Uterus (tissue), 4 donors: ENCODE data around the gene OR2A14. TPM values are rescaled to one million over a fixed set of nuclear protein-coding genes. Genes with fewer than 3 reads are reported as not detected.
"Not testable (repeated sequence)": the region's sequence is repeated elsewhere in the genome, so short reads cannot be mapped to it uniquely, and the experiment has no call there.

ENCODE experiments used
- DNase-seq, 2 donors: peaks; one replicate each; pipeline ENCODE4 v3.0.0-alpha.2; 2019 to 2020
- H3K27ac ChIP-seq, 2 donors: fragments of 200-600 bp; sonication (generic); 1 replicate in 1 of 2; 2 replicates in 1 of 2; pipeline ENCODE4 v1.5.1; 2016 to 2018
- H3K27me3 ChIP-seq, 2 donors: fragments of 200-600 bp; sonication (generic); one replicate each; pipeline ENCODE4 v1.5.1; 2018 to 2019; ENCODE audit warnings: control low read depth in 1 of 2
- H3K36me3 ChIP-seq, 2 donors: fragments of 200-600 bp; sonication (generic); one replicate each; pipeline ENCODE4 v1.5.1; 2019; ENCODE audit warnings: control low read depth in 1 of 2
- H3K4me1 ChIP-seq, 2 donors: fragments of 200-600 bp; sonication (generic); one replicate each; pipeline ENCODE4 v1.5.1; 2018 to 2019; ENCODE audit warnings: control low read depth in 1 of 2
- H3K4me3 ChIP-seq, 2 donors: fragments of 200-600 bp; sonication (generic); 1 replicate in 1 of 2; 2 replicates in 1 of 2; pipeline ENCODE4 v1.5.1; 2018 to 2019; ENCODE audit warnings: mild to moderate bottlenecking in 1 of 2
- H3K9me3 ChIP-seq, 2 donors: fragments of 200-600 bp; sonication (generic); one replicate each; pipeline ENCODE4 v1.5.1; 2019; ENCODE audit warnings: control low read depth in 1 of 2
- POLR2A ChIP-seq, 2 donors: fragments of 450-650 bp; IDR thresholded peaks; one replicate each; pipeline ENCODE4 v1.6.1; 2016; ENCODE audit warnings: antibody characterized with exemption in 2 of 2, mild to moderate bottlenecking in 1 of 2, moderate library complexity in 1 of 2
- intact Hi-C: fragments of 100-400 bp; cut with DNase I; formaldehyde crosslinking; loops from one replicate; pipeline ENCODE4 v1.15.1; 2023; ENCODE audit warnings: low total_unique reads
- total RNA-seq, 4 donors: library from RNA; depleted of rRNA in 3 of 4; stranded (reverse); fragments of >200 nt in 3 of 4; gene quantifications; one replicate each; pipeline versions ENCODE4 v1.1.0 to v1.2.4, GENCODE V29; 2014 to 2023
- TF ChIP-seq, protein P1 (sequence below), 4 experiments: fragments of 200-600 bp in 2 of 4; fragments of 450-650 bp in 2 of 4; sonication (generic) in 2 of 4; IDR thresholded peaks; one replicate each; pipeline ENCODE4 v1.5.1; 2016 to 2019; ENCODE audit warnings: antibody characterized with exemption in 4 of 4, mild to moderate bottlenecking in 2 of 4, moderate library complexity in 1 of 4
- donor health status: DM: yes; HTN: yes; CAD: no.

Gene OR2A14
- total RNA-seq, 4 donors from 2014 or later, result not detected

DNA sequence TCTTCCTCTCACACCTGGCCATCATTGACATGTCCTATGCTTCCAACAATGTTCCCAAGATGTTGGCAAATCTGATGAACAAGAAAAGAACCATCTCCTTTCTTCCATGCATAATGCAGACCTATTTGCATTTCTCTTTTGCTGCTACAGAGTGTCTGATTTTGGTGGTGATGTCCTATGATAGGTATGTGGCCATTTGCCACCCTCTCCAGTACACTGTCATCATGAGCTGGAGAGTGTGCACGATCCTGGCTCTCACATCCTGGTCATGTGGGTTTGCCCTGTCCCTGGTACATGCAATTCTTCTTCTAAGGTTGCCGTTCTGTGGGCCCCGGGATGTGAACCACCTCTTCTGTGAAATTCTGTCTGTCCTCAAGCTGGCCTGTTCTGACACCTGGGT is 19.2 kb downstream of the OR2A14 start:
- intact Hi-C loops, result no loop called here

DNA sequence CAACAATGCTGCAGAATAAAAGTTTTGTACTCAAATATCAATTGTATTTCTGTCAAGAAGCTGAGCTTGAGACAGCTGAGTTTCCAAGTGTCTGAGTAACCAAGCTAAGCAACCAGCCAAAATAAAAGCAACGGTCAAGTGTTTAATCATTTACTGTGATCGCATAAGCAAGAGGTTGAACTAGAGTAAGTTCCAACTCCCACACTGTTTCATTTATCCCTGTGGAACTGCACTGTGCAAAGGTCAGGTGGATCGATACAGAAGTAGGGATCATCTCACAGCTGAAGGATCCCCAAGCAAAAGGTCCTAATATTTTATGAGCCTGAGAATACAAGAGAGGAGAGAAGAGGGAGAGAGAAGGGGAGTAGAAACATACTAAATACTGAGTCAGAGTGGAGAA is 21.4 kb downstream of the OR2A14 start:
- H3K27ac ChIP-seq, result no peak overlapping the region
- H3K27me3 ChIP-seq, result no peaks in the 10 kb centered on the region
- H3K36me3 ChIP-seq, result no peaks in the 10 kb centered on the region
- TF ChIP-seq POLR2A (IDR thresholded peaks at IDR 0.05), result no peak
- TF ChIP-seq, protein P1, sequence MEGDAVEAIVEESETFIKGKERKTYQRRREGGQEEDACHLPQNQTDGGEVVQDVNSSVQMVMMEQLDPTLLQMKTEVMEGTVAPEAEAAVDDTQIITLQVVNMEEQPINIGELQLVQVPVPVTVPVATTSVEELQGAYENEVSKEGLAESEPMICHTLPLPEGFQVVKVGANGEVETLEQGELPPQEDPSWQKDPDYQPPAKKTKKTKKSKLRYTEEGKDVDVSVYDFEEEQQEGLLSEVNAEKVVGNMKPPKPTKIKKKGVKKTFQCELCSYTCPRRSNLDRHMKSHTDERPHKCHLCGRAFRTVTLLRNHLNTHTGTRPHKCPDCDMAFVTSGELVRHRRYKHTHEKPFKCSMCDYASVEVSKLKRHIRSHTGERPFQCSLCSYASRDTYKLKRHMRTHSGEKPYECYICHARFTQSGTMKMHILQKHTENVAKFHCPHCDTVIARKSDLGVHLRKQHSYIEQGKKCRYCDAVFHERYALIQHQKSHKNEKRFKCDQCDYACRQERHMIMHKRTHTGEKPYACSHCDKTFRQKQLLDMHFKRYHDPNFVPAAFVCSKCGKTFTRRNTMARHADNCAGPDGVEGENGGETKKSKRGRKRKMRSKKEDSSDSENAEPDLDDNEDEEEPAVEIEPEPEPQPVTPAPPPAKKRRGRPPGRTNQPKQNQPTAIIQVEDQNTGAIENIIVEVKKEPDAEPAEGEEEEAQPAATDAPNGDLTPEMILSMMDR (IDR thresholded peaks at IDR 0.05), result no peak
- peaks cover 0 to 4% of the 10 kb centered on the region in 2 donors for H3K9me3 ChIP-seq
- no peak overlapping the region for H3K4me3 ChIP-seq
- no peak for DNase-seq
- no peaks in the 10 kb centered on the region for H3K4me1 ChIP-seq
- intact Hi-C loops, result no loop called here

More for the DNA sequence above, 19.2 kb downstream of the OR2A14 start:
- no peak overlapping the region for H3K4me3 ChIP-seq
- no peaks in the 10 kb centered on the region for H3K27me3 ChIP-seq
- no peak overlapping the region for H3K27ac ChIP-seq
- TF ChIP-seq, protein P1 (IDR thresholded peaks at IDR 0.05), result no peak
- no peak for TF ChIP-seq POLR2A (IDR thresholded peaks at IDR 0.05)
- H3K4me1 ChIP-seq, result no peaks in the 10 kb centered on the region
- no peak for DNase-seq
- H3K36me3 ChIP-seq, result no peaks in the 10 kb centered on the region
- peaks cover 0 to 3% of the 10 kb centered on the region in 2 donors for H3K9me3 ChIP-seq

DNA sequence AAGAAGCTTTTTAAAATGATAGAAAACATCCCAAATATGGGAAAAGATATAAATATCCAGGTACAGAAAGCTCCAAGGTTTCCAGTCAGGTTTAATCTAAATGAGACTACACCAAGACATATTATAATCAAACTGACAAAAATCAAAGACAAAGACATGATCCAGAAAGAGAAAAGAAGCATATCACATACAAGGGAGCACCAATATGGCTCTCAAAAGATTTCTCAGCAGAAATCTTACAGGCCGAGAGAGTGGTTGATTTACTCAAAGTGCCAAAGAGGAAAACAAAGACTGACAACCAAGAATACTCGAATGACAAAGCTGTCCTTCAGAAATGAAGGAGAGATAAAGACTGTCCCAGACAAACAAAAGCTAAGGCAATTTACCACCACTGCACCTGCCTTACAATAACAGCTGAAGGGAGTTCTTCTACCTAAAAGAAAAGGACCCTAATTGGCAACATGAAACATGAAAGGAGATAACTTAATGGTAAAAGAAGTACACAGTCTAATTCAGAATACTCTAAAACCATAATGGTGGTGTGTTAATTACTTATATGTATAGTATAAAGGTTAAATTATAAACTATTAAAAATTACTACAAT is 25.4 kb downstream of the OR2A14 start:
- TF ChIP-seq, protein P1 (IDR thresholded peaks at IDR 0.05), result no peak
- TF ChIP-seq POLR2A (IDR thresholded peaks at IDR 0.05), result no peak
- Histone ChIP-seq H3K4me1 (no peaks in the 10 kb centered on the region), H3K9me3 (peaks cover 0 to 4% of the 10 kb centered on the region in 2 donors), H3K36me3 (no peaks in the 10 kb centered on the region), H3K27me3 (peaks cover 0 to 4% of the 10 kb centered on the region in 2 donors), H3K4me3 (no peak overlapping the region), H3K27ac (no peak overlapping the region)
- intact Hi-C loops, result no loop called here
- no peak for DNase-seq

DNA sequence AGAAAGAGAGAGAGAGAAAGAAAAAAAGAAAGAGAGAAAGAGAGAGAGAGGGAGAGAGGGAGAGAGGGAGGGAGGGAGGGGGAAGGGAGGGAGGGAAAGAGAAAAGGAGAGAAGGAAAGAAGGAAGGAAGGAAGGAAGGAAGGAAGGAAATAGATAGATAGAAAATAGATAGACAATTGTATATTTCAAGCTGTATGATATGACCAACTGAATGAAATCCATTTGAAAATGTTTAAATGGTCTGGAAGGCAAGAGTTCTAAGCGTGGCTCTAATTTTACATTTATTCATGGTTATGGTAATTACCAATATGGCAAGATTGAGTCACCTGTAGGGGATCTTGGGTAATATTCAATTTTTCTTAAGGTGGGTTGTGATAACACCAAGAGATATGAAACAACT is 35.9 kb downstream of the OR2A14 start:
- intact Hi-C loops, result no loop called here
- Histone ChIP-seq H3K27ac (no peak overlapping the region), H3K27me3 (no peaks in the 10 kb centered on the region), H3K9me3 (no peaks in the 10 kb centered on the region), H3K4me1 (no peaks in the 10 kb centered on the region), H3K36me3 (no peaks in the 10 kb centered on the region), H3K4me3 (no peak overlapping the region)
- no peak for DNase-seq
- no peak for TF ChIP-seq POLR2A (IDR thresholded peaks at IDR 0.05)
- TF ChIP-seq, protein P1 (IDR thresholded peaks at IDR 0.05), result no peak

DNA sequence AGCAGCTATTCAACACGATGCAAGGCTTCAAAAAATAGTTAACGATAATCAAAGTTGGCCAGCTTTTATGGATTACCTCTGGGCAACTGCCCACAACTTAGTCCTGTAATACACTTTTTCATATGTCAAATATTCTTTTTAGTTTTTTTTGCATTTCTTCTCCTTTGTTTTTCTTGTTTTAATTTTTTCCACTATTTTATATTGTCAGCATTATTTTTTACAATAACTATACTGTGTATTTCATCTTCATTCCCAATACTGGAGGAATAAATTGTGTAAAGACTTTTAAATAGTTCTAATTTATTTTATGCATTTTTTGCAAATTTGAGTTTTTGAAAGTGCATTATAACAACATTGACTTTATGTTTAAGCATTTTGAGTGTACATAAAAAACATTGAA is 41.8 kb downstream of the OR2A14 start:
- intact Hi-C loops, result loop anchor here (5.0 kb wide), 1 partner anchor 243 kb away; no protein-coding TSS in a partner anchor
- no peaks in the 10 kb centered on the region for H3K4me1 ChIP-seq

DNA sequence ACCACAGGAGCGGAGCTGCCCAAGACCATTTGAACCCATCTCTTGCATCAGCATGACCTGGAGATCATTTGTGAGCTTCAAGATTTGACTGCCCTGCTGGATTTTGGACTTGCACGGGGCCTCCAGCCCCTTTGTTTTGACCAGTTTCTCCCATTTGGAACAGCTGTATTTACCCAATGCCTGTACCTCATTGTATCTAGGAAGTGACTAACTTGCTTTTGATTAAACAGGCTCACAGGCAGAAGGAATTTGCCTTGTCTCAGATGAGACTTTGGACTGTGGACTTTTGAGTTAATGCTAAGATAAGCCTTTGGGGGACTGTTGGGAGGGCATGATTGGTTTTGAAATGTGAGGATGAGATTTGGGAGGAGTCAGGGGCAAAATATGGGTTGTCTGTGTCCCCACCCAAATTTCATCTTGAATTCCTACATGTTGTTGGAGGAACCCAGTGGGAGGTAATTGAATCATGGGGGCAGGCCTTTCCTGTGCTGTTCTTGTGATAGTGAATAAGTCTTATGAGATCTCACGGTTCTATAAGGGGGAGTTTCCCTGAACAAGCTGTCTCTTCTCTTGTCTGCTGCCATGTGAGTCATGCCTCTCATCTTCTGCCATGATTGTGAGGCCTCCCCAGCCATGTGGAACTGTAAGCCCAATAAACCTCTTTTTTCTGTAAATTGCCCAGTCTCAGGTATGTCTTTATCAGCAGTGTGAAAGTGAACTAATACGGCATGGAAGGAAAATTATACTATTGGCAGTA is 48.8 kb downstream of the OR2A14 start:
- DNase-seq, H3K4me1 ChIP-seq, H3K9me3 ChIP-seq, H3K4me3 ChIP-seq, intact Hi-C loops, H3K27me3 ChIP-seq, H3K36me3 ChIP-seq, H3K27ac ChIP-seq: not testable (repeated sequence)

More for the DNA sequence above, 41.8 kb downstream of the OR2A14 start:
- Histone ChIP-seq H3K9me3 (no peaks in the 10 kb centered on the region), H3K27ac (no peak overlapping the region), H3K4me3 (no peak overlapping the region), H3K27me3 (no peaks in the 10 kb centered on the region), H3K36me3 (no peaks in the 10 kb centered on the region)
- DNase-seq, result no peak
- no peak for TF ChIP-seq POLR2A (IDR thresholded peaks at IDR 0.05)
- TF ChIP-seq, protein P1 (IDR thresholded peaks at IDR 0.05), result no peak
